Smooth muscle cell of the brain vasculature (primary cell): ENCODE measurements around the gene PSMF1.

Experiments used
- DNase-seq: peaks from one replicate; pipeline ENCODE4 v3.0.0-alpha.2; 2012; ENCODE audit warnings: low read depth, low spot score

Gene PSMF1

GRCh38 chr20:1118336-1119127 is at the start of gene PSMF1:
TSS of gene PSMF1 (plus strand) at chr20:1118602. CDS start at chr20:1118774, 172 bp downstream.
- peak; percentile 77 for DNase-seq

DNA sequence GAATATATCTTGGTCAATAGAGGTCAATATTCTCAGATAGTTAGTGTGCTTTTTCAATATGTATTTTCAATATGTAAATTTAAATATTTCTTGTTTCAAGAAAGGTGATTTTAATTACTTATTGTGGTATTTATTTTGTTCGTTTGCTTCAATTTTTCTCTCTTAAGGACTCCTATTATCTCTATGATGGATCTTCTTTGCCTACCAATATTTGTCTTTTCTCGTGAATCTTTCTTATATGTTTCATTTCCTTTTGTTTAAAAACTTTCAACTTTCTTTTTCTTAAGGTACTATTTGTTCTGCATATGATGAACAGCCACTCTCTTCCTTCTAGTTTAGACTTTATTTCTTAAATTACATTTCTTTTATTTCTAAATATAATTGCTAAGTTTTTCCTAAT is 46.1 kb upstream of the PSMF1 start:
- no peak for DNase-seq

- no peak for DNase-seq
Observed at GRCh38 chr20:1075616-1076015, 42.8 kb upstream of the PSMF1 start.

- DNase-seq = no peak
Observed at GRCh38 chr20:1081891-1082290, 36.5 kb upstream of the PSMF1 start.

DNA sequence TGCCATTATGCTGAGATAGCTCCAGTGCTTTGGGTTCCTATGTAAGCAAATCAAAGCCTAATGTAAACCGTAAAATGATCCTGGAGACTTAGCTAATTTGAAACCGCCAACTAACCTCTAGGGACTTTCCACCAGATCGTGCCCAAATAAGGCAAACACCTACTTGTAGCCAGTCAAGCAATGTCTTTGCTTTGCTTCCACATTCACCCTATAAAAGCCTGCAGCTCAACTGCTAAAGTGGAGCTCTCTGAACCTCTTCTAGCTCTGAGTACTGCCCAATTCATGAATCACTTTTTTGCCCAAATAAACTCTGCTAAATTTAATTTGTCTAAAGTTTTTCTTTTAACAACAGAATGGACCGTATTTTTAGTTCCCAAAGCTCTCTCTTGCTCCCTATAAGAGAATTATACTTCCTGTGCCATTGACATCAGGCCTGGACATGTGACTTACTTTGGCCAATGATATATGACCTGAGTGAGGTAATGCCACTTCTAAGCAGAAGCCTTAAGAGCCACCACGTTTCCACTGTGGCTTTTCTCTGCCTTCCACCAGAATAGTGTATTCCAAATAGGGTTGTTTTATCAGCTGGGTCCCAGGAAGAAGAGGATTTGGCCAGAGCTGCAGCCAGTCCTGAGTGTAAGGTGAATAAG is 34.8 kb upstream of the PSMF1 start:
- DNase-seq = no peak

- no peak for DNase-seq
Observed at GRCh38 chr20:1085492-1086276, 32.7 kb upstream of the PSMF1 start.

GRCh38 chr20:1086277-1087213 is 31.9 kb upstream of the PSMF1 start:
- DNase-seq = no peak

- DNase-seq = no peak
Observed at GRCh38 chr20:1087311-1087905, 31.0 kb upstream of the PSMF1 start.

GRCh38 chr20:1094751-1095150 is 23.7 kb upstream of the PSMF1 start:
- DNase-seq = no peak

DNA sequence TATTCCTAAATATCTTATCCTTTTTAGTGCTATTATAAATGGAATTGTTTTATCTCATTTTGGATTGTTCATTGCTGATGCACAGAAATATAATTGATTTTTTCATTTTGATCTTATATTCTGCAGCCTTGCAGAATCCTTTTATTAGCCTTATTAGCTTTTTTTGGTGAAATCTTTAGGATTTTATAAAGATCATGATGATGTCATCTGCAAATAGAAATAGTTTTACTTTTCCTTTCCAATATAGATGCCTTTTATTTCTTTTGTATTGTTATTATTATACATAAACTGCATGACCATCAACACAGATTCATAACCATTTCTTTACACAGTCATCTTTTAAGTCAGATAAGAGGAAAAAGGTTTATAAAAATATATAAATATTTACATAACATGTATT is 16.9 kb upstream of the PSMF1 start:
- no peak for DNase-seq

DNA sequence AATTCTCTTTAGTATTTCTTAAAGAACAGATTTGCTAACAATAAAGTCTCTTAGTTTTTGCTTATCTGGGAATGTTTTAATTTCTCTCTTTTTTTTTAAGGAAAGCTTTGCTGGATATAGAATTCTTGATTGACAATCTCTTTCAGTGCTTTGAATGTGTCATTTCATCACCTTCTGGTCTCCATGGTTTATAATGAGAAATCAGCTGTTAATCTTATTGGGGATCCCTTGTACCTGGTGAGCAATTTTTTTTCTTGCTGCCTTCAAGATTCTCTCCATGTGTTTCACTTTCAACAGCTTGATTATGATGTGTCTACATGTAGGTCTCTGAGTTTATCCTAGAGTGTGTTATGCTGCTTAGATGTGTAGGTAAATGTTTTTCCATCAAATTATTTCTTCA is 16.4 kb upstream of the PSMF1 start:
- no peak for DNase-seq

- DNase-seq = no peak
Observed at GRCh38 chr20:1103751-1104150, 14.7 kb upstream of the PSMF1 start.

DNA sequence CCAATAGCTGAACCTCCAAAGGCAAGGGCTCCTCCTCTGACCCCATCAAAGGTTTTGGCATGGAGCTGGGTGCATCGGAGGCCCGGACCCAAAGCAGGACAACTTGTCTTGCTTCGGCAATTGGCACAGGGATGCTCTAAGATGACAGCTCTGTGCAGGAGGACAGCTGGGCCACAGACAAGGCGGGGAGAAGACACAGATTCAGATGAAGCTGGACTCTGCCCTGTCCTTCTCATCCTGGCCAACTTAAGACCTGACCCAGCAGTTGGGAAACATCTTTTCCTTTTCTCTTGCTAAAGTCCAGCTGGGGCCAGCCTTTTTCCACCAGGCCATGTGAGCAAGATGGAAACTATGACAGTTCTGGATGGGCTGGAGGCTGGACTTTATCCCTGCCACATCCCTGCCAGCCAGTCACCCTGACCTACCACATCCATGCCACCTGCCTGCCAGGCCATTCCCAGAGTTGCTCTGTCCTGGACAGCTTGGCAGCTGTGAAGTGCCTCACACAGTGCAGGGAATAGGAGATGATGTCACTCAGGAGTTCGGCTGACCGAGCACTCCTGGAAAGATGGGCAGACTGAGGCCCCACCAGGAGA is 12.7 kb upstream of the PSMF1 start:
- DNase-seq = no peak

GRCh38 chr20:1107176-1107575 is 11.2 kb upstream of the PSMF1 start:
- no peak for DNase-seq

- DNase-seq = no peak
Observed at GRCh38 chr20:1108437-1108920, 9.9 kb upstream of the PSMF1 start.

- DNase-seq = no peak
Observed at GRCh38 chr20:1112908-1113307, 5.5 kb upstream of the PSMF1 start.

DNA sequence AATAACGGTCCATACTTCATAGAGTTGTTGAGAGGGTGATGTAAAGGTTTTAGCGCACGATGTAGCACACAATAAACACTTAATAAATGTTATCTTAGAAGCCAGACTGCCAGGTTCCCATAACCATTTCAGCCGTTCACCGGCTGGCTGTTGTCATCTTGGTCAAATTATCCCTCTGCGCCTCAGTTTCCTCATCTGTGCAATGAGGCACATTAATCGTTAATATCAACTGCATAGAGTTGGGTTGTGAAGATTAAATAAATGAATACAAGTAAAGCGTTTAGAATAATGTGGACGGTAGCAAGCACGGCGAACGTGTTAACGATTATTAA is 432 bp upstream of the PSMF1 start:
- no peak for DNase-seq

GRCh38 chr20:1119128-1119505 is 715 bp downstream of the PSMF1 start:
- no peak for DNase-seq

GRCh38 chr20:1119524-1119923 is 1.1 kb downstream of the PSMF1 start:
- no peak for DNase-seq

- DNase-seq = no peak
Observed at GRCh38 chr20:1121429-1121828, 3.0 kb downstream of the PSMF1 start.
